Measurements from ENCODE around the gene CAPNS2. TPM values are rescaled to one million over a fixed set of nuclear protein-coding genes. Genes with fewer than 3 reads are reported as not detected.

Gene CAPNS2
- total RNA-seq, 2 donors from 2014 or later: 0.35 TPM; not detected in 1

- Histone ChIP-seq H3K27me3 (no peaks in the 10 kb centered on the region), H3K4me1 (no peaks in the 10 kb centered on the region), H3K27ac (no peak overlapping the region), H3K9me3 (no peaks in the 10 kb centered on the region), H3K36me3 (peaks cover 10% of the 10 kb centered on the region), H3K4me3 (no peak overlapping the region)
- no peak for TF ChIP-seq CTCF (IDR thresholded peaks at IDR 0.05)
- DNase-seq (ENCODE audit: low spot score): no peak
Measured at GRCh38 chr16:55575496-55575895, 9.0 kb downstream of the CAPNS2 start.

- H3K27ac ChIP-seq: no peak overlapping the region
- no peaks in the 10 kb centered on the region for H3K4me1 ChIP-seq
- H3K9me3 ChIP-seq: no peaks in the 10 kb centered on the region
- peaks cover 10% of the 10 kb centered on the region for H3K36me3 ChIP-seq
- DNase-seq (ENCODE audit: low spot score): no peak
- no peak for TF ChIP-seq CTCF (IDR thresholded peaks at IDR 0.05)
- no peaks in the 10 kb centered on the region for H3K27me3 ChIP-seq
- H3K4me3 ChIP-seq: no peak overlapping the region
Measured at GRCh38 chr16:55576384-55576783, 9.9 kb downstream of the CAPNS2 start.

GRCh38 chr16:55577887-55578286, 11.4 kb downstream of the CAPNS2 start:
- Histone ChIP-seq H3K4me1 (no peaks in the 10 kb centered on the region), H3K27me3 (no peaks in the 10 kb centered on the region), H3K27ac (no peak overlapping the region), H3K9me3 (no peaks in the 10 kb centered on the region), H3K36me3 (peaks cover 10% of the 10 kb centered on the region), H3K4me3 (no peak overlapping the region)
- no peak for TF ChIP-seq CTCF (IDR thresholded peaks at IDR 0.05)
- DNase-seq (ENCODE audit: low spot score): no peak

GRCh38 chr16:55585631-55586030, 19.1 kb downstream of the CAPNS2 start:
- no peak overlapping the region for H3K4me3 ChIP-seq
- H3K9me3 ChIP-seq: no peaks in the 10 kb centered on the region
- no peaks in the 10 kb centered on the region for H3K4me1 ChIP-seq
- H3K27me3 ChIP-seq: no peaks in the 10 kb centered on the region
- no peak for TF ChIP-seq CTCF (IDR thresholded peaks at IDR 0.05)
- no peak overlapping the region for H3K27ac ChIP-seq
- no peak for DNase-seq (ENCODE audit: low spot score)
- no peaks in the 10 kb centered on the region for H3K36me3 ChIP-seq

GRCh38 chr16:55588799-55589198, 22.3 kb downstream of the CAPNS2 start:
- TF ChIP-seq CTCF (IDR thresholded peaks at IDR 0.05): no peak
- DNase-seq (ENCODE audit: low spot score): no peak
- no peaks in the 10 kb centered on the region for H3K27me3 ChIP-seq

GRCh38 chr16:55592306-55592705, 25.8 kb downstream of the CAPNS2 start:
- no peak for TF ChIP-seq CTCF (IDR thresholded peaks at IDR 0.05)
- Histone ChIP-seq H3K4me3 (no peak overlapping the region), H3K9me3 (no peaks in the 10 kb centered on the region), H3K27me3 (no peaks in the 10 kb centered on the region), H3K36me3 (no peaks in the 10 kb centered on the region), H3K4me1 (no peaks in the 10 kb centered on the region), H3K27ac (no peak overlapping the region)
- no peak for DNase-seq (ENCODE audit: low spot score)

More at GRCh38 chr16:55588799-55589198, 22.3 kb downstream of the CAPNS2 start:
- H3K27ac ChIP-seq: no peak overlapping the region
- no peaks in the 10 kb centered on the region for H3K4me1 ChIP-seq
- H3K4me3 ChIP-seq: no peak overlapping the region
- H3K9me3 ChIP-seq: no peaks in the 10 kb centered on the region
- H3K36me3 ChIP-seq: no peaks in the 10 kb centered on the region

Data from right atrium auricular region (tissue), 2 donors.